Breast epithelium (tissue), 3 donors: ENCODE measurements around the gene MDK.

Experiments used
- POLR2AphosphoS5 ChIP-seq, 3 donors: sonication (generic); formaldehyde crosslinking; IDR thresholded peaks; one replicate each; pipeline ENCODE4 v1.6.1; 2017; ENCODE audit warnings: antibody characterized with exemption in 3 of 3
- TF ChIP-seq, protein P1 (sequence below), 3 donors: fragments of 450-650 bp; IDR thresholded peaks; one replicate each; pipeline ENCODE4 v1.5.1; 2016 to 2017; ENCODE audit warnings: antibody characterized with exemption in 3 of 3, mild to moderate bottlenecking in 3 of 3, moderate library complexity in 3 of 3

DNA sequence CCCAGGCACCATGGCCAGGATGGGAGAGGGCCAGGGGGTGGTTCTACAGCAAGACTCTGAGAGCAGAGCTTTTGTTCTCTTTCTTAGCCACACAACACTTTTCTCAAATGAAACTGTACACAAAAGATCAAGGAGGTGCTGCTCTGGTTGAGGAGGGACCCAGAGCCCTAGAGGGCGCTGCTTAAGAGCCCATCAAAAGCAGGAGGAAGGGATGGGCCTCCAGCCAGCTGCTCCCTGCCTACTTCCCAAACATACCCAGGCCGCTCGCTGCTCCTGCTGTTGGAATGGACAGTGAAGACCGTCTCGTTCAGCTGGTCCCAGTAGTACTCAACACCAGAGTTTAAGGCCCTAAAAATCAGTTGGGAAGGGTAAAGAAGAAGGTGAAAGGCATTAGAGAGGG is 28.6 kb downstream of the MDK start:
- TF ChIP-seq, protein P1, sequence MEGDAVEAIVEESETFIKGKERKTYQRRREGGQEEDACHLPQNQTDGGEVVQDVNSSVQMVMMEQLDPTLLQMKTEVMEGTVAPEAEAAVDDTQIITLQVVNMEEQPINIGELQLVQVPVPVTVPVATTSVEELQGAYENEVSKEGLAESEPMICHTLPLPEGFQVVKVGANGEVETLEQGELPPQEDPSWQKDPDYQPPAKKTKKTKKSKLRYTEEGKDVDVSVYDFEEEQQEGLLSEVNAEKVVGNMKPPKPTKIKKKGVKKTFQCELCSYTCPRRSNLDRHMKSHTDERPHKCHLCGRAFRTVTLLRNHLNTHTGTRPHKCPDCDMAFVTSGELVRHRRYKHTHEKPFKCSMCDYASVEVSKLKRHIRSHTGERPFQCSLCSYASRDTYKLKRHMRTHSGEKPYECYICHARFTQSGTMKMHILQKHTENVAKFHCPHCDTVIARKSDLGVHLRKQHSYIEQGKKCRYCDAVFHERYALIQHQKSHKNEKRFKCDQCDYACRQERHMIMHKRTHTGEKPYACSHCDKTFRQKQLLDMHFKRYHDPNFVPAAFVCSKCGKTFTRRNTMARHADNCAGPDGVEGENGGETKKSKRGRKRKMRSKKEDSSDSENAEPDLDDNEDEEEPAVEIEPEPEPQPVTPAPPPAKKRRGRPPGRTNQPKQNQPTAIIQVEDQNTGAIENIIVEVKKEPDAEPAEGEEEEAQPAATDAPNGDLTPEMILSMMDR (IDR thresholded peaks at IDR 0.05) = no peak
- no peak for TF ChIP-seq POLR2AphosphoS5 (IDR thresholded peaks at IDR 0.05)
